GM21515 (cell line): Measurements from ENCODE around the gene LPO.

ENCODE experiments used
- ATAC-seq: cut with Tn5 transposase; IDR thresholded peaks from one replicate; pipeline ENCODE4 v1.9.1; 2021; ENCODE audit not compliant: unreplicated experiment

LPO gene

GRCh38 chr17:58277107-58277801 is 38.9 kb downstream of the LPO start:
- no peak for ATAC-seq

DNA sequence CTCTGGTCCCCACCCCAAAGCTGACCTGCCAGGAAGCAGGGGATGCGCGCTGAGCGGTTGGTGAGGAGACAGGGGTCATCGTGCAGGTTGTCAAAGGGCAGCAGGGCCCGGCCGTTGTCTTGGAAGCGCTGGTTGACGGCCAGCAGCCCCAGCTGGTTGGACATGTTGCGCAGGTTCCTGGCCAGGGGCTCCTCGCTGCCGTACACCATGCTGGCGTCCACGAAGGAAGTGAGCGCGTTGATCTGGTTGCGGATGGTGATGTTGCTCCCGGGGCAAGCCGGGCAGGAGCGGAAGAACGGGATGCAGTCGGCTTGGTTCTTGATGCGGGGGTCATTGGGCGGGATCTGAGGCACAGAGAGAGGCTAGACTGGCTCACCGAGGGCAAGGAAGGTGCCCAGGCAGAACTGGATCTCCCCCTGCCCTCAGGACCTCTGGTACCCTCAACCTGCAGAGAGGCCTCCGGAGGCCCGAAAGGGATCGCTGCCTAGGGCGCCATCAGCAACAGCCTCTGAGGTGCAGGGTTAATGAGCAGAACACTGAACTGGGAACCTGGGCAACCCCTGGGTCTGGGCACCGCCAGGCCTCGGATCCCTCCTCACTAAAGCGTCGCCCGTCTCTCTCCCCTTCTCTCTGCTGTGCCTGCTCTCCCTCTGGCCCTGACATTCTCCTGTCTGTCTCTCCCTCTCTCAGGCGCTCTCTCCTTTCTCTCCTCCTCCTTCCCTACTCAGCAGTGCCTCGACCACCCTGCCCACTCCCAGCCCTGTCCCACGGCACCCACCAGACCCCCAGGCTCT is 39.6 kb downstream of the LPO start:
- ATAC-seq: no peak

DNA sequence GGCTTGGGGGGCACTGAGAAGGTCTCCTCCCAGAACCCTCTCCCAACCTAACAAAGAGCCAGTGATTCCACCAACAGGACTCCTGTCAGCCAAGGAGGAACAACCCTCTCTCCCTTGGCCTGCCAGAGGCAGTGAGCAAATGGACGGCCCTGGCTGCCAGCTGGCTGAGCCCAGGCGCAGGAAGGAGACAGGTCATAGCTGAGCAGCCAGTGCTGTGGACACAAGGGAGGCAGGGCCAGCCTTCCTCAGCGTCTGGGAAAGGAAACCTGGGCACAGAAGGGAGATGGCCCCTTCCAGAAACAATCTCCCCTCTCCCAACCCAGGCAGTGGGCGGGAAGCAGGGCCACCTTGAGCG is 40.3 kb downstream of the LPO start:
- no peak for ATAC-seq

- ATAC-seq: no peak
Measured at GRCh38 chr17:58279016-58279711, 40.8 kb downstream of the LPO start.

DNA sequence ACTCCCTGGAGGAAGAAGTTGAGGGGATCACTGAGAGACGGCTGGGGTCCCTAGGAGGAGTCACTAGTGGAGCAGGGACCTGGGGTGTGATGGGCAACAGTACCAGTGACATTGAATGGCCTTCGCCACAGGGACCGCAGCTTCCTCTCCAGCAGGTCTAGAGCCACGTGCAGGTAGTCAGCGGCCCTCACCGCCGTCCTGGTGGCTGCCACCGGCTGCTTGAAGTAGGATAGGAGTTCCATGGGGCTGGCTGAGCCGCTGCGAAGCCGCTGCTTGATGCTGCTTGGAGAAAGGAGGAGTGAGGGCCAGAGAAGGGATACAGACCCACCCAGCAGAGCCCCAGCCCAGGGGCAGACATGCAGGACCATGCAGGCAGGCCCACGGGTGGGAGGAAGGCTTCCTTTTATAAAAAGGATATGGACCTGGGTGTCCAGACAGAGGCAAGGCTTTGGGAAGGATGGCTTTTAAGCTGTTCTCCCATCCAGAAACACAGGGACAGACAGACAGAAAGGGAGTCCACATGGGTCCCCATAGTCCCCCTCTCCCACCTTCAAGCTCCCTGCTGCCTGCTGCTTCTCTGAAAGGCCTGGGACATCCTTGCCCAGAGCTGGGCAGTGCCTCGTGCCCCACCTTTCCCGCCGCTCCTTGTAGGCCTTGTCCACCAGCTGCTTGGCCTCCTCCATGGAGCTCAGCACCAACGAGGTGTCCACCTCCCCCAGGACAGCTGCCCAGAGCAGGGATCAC is 41.5 kb downstream of the LPO start:
- ATAC-seq: no peak

GRCh38 chr17:58280480-58281217 is 42.3 kb downstream of the LPO start, which contains the start of gene MPO:
TSS of gene MPO (minus strand) at chr17:58280935. CDS start at chr17:58280758, 177 bp downstream.
- no peak for ATAC-seq

GRCh38 chr17:58281511-58282011 is 43.2 kb downstream of the LPO start:
- ATAC-seq: no peak

DNA sequence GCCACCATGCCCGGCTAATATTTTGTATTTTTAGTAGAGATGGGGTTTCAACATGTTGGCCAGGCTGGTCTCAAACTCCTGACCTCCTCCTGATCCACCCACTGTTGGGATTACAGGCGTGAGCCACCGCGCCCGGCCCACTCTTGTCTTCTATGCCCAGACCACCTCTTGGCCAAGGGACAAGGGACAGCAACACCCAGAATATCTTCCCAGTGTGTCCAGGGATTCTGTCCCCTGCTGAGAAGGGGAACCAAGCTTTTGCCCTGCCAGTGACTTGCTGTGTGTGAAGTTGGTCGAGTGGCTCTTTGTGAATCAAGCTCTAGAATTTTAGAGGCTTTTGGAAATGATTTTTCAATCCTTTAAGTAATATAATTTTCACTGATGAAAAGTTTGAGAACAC is 44.1 kb downstream of the LPO start:
- ATAC-seq: no peak

DNA sequence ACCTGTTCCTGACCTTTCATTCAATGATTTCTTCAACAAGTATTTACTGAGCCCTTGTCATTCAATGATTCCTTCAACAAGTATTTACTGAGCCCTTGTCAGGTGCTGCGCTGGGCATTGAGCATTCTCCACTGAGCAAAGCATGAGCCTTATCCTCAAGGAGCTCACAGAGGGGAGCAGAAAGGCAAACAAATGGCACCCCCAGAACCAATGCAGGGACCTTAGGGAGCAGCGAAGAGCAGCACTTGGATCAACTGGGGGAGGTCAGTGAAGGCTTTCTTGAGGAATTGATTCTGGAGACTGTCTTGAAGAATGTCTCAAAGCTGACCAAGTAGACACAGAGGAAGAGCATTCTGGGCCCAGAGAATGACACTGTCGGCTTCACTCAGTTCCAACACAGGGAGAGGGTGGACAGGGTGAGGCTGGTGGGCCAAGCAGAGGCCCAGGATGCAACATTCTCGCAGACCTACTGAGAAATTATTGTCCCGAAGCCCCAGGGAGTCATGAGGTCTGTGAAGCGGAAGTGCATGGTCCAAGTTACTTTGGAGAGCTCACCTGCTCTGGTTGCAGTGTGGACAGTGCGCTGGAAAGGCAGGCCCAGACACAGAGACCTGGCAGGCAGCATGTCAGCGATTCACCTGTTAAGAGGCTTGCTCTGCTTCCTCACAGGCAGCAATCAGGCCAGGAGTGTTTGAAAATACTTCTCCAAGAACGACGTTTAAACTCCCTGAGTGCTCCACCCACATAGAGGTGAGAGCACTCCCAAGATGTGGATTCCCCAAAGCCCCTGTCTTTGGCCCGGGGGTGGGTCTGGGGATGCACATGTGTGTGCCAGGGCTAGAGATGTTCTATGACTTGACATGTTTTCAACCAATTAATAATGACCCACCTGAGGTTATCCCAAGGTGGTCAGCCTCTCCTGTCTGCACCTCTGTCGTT is 45.6 kb downstream of the LPO start:
- no peak for ATAC-seq

DNA sequence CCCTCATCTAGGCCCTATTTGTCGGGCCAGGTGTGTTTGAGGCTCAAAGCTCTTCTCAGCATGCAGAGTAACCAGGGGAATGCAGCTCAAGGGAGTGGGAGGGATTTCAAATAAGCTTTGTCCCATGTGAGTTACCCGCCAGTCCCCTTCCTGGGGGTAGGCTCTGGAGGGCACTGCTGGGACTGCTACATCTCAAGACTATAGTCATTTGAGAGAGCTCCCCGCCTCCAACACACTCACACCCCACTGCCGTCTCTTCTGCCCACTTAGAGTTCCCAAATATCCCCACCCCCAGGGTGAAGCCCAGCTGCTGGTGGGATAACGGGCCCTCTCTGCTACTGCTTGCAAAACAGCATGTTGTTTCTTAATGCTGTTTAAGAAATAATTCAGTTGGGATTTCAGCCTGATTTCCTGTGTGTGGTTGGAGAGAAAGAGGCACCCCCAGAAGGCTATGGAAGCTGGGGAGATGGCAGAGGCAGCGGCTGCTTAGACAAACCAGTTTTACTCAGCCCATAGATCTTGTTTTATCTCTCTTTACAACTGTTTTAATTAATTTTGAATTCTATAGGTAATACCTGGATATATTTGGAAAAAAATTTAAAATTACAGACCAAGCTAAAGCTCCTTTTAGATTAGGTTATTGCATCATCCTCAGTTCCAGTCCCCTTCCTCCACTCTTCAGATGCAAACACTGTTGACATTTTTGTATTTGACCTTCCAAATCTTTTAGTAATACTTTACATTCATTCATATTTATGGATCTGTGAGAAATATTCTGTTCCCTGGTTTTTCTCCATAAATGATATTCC is 46.4 kb downstream of the LPO start:
- no peak for ATAC-seq

- ATAC-seq: no peak
Measured at GRCh38 chr17:58285422-58285810, 47.0 kb downstream of the LPO start.

DNA sequence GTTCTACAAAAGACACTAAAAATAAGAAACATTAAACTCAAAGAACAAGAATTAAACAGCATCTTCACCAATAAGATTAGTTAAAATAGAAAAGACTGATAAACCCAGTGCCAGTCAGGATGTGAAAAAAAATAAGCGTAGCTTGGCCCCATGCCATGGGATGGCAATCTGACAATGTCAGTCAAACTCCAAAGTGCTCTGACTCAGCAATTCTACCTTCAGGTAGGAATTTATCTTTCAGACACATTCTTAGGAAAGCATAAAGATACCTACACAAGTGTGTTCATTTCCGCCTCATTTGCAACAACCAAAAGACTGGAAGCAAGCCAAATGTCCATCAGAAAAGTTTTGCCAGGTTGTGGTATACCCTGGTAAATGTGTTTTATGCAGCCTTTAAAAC is 51.5 kb downstream of the LPO start:
- ATAC-seq: no peak

DNA sequence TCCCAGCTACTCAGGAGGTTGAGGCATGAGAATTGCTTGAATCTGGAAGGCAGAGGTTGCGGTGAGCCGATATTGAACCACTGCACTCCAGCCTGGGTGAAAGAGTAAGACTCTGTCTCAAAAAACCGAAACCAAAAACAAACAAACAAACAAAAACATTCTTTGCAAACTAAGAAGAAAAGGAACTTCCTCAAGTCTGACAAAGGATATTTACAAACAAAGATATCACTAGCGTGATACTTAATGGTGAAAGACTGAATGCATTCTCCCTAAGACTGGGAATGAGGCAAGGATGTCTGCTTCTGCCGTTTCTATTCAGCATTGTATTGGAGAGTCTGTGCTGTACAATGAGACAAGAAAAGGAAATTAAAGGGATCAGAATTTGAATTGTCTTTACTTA is 52.9 kb downstream of the LPO start:
- ATAC-seq: no peak

DNA sequence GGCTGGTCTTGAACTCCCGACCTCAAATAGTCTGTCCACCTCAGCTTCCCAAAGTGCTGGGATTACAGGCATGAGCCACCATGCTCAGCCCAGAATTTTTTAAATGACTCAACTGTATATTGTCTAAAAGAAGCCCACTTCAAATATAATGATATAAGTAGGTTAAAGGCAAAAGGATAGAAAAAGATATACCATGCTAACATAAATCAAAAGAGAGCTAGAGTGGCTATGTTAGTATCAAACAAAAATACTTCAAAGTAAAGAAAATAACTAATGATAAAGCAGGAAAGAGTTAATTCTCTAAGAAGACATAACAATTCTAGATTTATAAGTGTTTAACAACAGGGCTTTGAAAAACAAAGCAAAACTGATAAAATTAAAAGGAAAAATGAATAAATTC is 55.6 kb downstream of the LPO start:
- no peak for ATAC-seq

- no peak for ATAC-seq
Measured at GRCh38 chr17:58300336-58300735, 62.0 kb downstream of the LPO start.

DNA sequence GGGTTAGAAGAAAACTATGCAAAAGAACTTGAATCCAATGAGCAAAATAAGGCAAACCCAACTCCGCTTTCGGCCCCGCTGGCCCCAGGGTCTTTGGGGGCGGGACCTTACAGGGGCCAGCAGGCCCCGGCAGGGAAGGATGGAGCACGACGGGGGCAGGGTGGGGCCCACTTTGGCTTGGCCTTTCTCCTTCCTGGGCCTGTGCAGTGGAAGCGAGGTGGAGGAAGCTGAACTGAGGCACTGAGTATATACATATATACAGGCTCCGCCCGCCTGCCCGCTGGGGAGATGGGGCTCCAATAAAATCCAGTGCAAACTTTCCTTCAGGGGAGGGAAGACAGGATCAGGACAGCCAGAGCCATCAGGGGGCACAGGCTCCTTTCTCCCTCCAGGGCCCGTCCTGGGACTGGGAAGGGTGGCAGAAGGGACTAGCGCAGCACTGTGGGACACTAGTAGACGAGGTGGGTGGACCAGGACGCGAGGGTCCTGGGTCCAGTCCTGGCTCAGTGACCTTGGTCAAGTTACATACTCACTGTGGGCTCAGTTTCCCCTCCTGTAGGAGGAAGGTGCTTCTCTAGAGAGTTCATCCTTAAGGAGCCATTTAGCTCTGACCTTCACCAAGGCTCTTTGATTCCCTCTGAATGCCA is 63.2 kb downstream of the LPO start:
- no peak for ATAC-seq

- ATAC-seq: no peak
Measured at GRCh38 chr17:58302171-58302918, 64.0 kb downstream of the LPO start.
